ENCODE results near the gene CD151.

CD151 gene

DNA sequence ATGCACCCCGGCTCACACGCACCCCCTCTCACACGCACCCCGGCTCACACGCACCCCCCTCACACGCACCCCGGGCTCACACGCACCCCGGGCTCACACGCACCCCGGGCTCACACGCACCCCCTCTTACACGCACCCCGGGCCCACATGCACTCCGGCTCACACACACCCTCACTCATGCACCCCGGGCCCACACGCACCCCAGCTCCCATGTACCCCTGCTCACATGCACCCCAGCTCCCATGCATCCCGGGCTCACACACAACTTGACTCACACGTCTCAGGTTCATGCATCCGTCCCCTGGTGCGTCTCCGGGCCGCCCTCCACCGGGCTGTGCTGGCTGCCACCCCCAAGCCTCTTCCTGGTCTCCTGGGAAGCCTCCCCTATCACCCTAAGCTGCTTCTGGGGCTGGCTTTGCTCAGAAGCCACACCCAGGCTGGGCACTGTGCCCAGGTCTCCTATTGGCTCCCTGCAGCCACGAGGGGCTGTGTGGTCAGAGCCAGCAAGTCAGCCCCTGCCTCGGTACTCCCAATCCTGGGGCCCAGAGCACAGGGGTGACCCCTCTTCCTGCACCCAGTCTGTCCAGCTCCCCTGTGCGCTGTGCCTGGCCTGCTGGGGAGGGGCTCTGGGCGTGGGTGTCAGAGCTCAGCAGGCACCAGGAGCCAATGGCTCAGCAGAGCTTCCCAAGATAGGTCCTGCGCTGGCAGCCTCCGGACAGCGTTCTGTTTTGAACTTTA lies 26.8 kb downstream of the CD151 start:
- no peak for DNase-seq

DNA sequence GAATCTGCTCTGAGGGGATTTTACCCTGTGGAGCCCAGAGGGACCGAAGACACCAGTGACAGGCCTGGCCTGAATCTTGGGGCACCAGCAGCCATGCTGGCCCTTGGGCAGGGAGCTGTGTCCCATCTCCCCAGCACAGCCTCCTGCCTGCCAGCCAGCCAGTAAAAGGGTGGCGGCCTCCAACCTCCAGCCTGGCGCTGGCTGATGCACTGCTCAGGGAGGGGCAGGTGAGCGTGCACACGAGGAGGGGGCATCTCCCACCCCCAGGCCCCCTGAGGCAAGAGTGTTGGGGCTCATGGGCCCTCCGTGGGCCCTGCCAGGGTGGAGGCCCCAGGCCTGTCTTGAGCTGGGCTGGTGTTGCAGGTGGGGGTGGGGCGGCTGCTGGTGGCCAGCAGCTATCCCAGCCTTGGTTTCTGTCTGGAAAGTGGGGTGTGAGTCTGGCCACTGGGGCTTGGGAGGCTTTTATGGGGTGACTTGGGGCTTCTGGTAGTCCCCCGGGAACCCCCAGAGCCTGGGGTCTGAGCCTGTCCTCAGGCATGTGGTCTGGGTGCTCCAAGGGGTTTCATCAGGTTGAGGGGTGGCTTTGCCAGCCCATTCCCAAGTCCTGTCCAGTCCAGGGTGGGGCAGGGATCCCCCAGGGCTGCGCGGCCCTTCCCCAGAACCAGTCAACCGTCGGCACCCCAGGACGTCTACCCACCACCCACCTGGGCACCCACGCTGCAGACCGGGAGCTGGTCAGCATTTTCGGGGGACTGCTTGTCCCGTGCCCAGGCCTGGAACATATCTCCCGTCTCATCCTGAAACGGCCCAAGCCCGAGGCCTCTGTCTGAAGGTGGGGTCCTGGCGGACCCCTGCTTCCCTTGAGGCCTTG lies 27.7 kb downstream of the CD151 start:
- DNase-seq, result no peak

DNA sequence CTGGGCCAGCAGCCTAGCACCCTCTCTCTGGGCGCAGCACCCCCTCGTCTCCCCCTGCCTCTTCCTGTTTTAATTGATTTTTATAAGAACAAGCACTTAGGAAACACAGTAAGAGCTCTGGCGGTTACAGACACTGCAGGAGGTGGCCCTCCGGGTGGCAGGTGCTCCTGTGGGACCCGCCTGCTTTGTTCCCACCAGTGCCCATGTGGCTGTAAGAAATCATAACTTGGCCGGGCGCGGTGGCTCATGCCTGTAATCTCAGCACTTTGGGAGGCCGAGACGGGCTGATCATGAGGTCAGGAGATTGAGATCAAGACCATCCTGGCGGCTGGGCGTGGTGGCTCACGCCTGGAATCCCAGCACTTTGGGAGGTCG lies 28.3 kb downstream of the CD151 start:
- DNase-seq, result no peak

DNA sequence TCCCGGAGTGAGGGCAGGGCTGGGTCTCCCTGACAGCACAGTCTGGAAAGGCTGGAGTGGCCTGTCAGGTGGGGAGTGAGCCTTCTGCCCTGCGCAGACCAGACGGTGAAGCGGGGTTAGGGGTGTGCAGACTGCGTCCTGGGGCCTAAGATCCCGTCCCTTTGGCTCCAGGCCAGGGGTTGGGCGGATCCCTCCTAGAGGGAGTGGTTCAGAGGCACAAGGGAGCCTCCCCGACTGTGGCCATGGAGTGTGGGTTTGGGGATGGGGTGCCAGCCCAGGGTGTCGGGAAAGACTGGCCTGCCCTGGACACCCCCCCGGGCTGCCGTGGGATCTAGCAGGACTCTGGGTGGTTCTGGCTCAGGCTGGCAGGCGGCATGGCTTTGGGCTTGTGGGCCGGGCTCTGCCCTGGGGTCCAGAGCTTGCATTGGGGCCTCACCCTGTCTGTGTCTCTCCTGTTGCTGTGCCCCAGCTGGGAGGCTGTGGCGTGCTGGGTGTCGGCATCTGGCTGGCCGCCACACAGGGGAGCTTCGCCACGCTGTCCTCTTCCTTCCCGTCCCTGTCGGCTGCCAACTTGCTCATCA lies 29.4 kb downstream of the CD151 start:
- DNase-seq, result no peak

DNA sequence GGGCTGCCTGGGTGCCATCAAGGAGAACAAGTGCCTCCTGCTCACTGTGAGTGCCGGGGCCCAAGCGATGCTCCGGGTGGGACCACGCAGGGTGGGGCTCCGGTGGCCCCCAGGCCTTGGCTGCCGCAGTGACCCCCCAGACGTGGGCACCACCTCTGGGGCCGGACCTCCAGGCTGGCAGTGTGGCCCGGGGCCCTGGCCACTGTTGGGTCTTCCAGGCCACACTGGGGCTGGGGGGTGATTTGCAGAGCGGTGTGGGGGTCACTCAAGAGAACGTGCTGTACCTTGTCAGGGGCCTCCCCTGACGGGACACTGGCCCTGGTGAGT lies 29.9 kb downstream of the CD151 start:
- DNase-seq, result no peak

GRCh38 chr11:863023-863909 lies 30.5 kb downstream of the CD151 start:
- no peak for DNase-seq

GRCh38 chr11:863910-864827 lies 31.4 kb downstream of the CD151 start:
- no peak for DNase-seq

DNA sequence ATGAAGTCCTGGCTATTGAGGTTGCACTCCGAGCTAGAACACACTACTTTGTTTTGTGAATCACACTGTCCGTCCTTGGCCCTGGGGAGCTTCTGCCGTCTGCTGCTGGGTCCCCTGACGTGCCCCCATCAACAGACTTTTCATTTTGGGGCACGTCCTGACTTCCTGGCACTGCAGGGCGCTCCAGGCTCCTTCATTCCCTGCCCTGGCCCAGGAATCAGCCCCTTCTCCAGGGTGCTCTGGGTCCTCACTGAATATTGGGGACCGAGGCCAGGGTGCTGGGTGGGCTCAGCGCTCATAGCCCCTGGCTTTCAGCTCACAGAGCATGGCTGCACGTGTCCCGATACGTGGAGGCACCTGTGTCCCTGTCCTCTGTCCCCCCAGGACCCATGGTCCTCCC lies 32.1 kb downstream of the CD151 start:
- DNase-seq, result no peak

- DNase-seq, result no peak
Observed at GRCh38 chr11:865462-866430, 33.0 kb downstream of the CD151 start.

- no peak for DNase-seq
Observed at GRCh38 chr11:866481-866880, 33.7 kb downstream of the CD151 start.

DNA sequence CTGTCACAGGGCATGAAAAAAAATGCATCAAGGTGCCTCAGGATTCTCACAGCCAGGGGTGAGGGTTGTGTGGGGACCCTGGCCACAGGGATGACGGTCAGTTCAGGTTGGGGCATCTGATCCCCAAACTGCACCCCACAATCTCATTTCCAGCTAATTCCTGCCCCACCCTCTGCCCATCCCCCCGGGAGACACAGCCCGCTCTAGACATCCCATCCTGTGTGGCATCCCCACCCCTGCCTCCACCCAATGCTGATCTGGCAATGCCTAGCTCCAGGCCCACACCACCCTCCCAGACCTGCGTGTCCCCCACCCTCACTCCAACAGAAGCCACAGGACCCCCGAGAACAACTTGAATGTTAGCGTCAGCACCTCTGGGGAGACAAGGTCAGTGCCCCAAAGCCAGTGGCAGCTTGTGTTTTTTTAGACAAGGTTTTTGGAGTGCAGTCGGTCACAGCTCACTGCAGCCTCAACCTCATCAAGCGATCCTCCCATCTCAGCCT lies 35.2 kb downstream of the CD151 start:
- DNase-seq, result no peak

- no peak for DNase-seq
Observed at GRCh38 chr11:868394-868793, 35.6 kb downstream of the CD151 start.

DNA sequence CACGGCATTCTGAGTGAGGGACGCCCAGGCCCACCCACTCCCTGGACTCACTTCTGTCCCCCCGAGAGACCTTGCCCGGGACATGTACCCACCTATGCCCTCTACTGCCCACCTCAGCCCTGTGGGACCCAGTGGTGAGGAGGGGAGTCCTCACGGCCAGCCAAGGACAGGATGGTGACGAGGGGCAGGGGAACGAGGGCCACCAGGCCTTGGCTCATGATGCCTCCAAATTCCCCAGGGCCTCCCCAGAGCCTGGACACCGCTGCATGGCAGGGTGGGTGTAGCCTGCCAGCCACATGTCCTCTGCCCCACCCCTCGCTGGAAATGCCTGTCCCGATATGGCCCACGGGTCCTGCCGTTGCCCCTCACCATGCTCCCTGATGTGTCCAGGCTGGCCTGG lies 36.0 kb downstream of the CD151 start:
- DNase-seq, result no peak

GRCh38 chr11:869399-870126 lies 36.8 kb downstream of the CD151 start:
- no peak for DNase-seq

- DNase-seq, result no peak
Observed at GRCh38 chr11:870127-870413, 37.3 kb downstream of the CD151 start.

DNA sequence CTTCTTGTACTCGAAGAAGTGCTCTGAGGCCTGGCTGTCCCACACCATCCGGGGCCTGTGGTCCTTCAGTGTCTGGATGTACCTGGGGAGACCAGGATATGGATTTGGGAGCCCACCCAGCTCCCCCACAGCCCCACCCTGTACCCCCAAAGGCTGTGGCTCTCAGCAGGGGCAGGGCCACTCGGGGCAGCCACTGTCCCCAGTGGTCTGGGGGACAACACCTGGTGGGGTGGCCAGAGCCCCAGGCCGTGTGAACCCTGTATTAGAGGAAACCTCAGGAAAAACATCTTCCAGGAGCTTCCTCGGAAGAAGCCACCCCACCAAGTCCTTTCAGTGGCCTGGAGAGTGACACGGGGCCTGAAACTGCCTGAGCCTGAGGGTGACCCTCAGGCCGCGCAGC lies 37.7 kb downstream of the CD151 start:
- no peak for DNase-seq

DNA sequence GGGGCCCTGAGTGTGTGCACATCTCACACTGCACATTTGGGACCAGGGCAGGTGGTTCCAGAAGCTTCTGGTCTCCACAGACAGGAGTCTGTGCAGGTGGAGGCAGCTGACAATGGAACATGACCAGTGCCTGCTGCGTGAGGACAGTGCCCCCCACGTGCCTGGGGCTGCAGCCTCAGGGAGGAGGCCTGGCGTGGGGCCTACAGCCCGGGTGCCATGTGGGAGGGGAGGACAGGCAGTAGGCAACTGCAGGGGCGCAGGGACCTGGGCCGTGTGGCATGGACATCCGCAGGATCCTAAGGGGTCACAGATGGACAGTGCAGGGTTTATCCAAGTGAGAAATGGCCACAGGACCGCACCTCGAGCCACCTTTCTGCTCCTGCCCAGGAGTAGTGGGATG lies 38.7 kb downstream of the CD151 start:
- no peak for DNase-seq

DNA sequence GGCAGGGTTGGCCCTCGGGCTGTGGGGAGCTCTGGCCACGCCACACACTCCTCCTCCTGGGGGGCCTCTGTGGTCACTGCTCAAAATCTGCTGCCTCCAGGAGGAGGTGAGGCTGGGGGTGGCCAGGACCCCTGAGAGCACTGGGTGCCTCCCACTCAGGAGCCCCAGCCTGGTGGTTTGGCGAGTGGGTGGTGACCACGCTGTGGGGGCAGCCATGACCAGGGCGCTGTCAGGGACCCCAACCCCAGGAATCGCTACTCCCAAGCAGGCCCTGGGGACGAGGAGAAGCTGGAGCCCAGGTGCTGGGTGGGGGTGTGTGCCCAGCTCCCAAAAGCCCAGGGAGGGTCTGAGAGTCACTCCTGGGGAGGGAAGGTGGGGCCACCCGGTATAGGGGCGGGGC lies 40.0 kb downstream of the CD151 start:
- no peak for DNase-seq

DNA sequence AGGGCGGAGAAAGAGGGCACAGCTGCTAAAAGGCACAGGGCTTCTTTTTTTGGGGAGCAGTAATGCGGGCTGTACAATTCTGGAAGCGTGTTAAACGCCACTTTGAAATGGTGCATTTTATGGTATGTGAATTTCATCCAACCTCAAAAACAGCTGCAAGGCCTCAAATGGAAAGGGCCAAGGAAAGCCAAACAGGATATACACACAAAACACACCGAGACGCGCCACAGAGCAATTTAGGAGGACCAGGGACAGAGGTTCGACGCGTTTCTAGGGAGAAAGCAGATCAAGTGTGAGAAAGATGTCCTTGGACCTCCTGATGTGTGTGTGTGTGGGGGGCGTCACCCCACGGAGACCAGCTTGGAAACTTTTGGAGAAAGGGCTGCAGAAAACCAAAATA lies 41.0 kb downstream of the CD151 start:
- no peak for DNase-seq

GRCh38 chr11:875203-875602 lies 42.5 kb downstream of the CD151 start:
- no peak for DNase-seq
